Panc1 (cell line): ENCODE measurements around the gene CLMN. TPM values are rescaled to one million over a fixed set of nuclear protein-coding genes. Genes with fewer than 3 reads are reported as not detected.

ENCODE experiments used
- ATAC-seq: fragments of 200-7000 bp; cut with Tn5 transposase; 2 replicates; pipeline ENCODE4 v1.9.1; 2020; ENCODE audit warnings: mild to moderate bottlenecking, moderate library complexity
- BruUV-seq: library from RNA; stranded (reverse); fragments of 400-500 nt; replicated peaks from 2 replicates; lab custom pipeline; 2021; lab: Mats Ljungman, UMichigan
- CTCF ChIA-PET: fragments of 300-600 bp; sonication (Branson Sonifier 250); formaldehyde crosslinking; loops from one replicate; lab custom pipeline; 2022; ENCODE audit warnings: antibody characterized with exemption; lab: Charles Lee
- POLR2A ChIA-PET: fragments of 300-600 bp; sonication (Branson Sonifier 250); formaldehyde crosslinking; loops from one replicate; lab custom pipeline; 2022; ENCODE audit warnings: antibody characterized with exemption; lab: Charles Lee
- DNase-seq: peaks from one replicate; pipeline ENCODE4 v3.0.0-alpha.2; 2010; ENCODE audit warnings: low read depth, low spot score
- H3K27ac ChIP-seq: 2 replicates; pipeline ENCODE4 v1.5.1; 2011; ENCODE audit warnings: mild to moderate bottlenecking, low read length, inconsistent platforms
- H3K27me3 ChIP-seq: fragments of 200-500 bp; sonication (Bioruptor generic); 2 replicates; pipeline ENCODE4 v1.6.0; 2014; ENCODE audit warnings: low read length, inconsistent platforms; ENCODE audit not compliant: control insufficient read depth, insufficient read depth
- H3K36me3 ChIP-seq: fragments of 200-500 bp; sonication (Bioruptor generic); 2 replicates; pipeline ENCODE4 v1.5.1; 2014; ENCODE audit warnings: inconsistent platforms, mild to moderate bottlenecking, low read length, moderate library complexity; ENCODE audit not compliant: control insufficient read depth, insufficient read depth
- H3K4me1 ChIP-seq: 2 replicates; pipeline ENCODE4 v1.5.1; 2011; ENCODE audit warnings: inconsistent platforms, mild to moderate bottlenecking, low read length, moderate library complexity; ENCODE audit not compliant: control insufficient read depth, insufficient read depth
- H3K4me3 ChIP-seq, 2 experiments: 2 replicates each; pipeline ENCODE4 v1.5.1; 2011 to 2012; ENCODE audit warnings: low read depth in 2 of 2, low read length in 2 of 2, mild to moderate bottlenecking in 2 of 2, inconsistent platforms in 1 of 2, moderate library complexity in 1 of 2
- H3K9me3 ChIP-seq: fragments of 200-500 bp; sonication (Bioruptor generic); 2 replicates; pipeline ENCODE4 v1.5.1; 2014; ENCODE audit warnings: low read depth, mild to moderate bottlenecking, inconsistent platforms, low read length, moderate library complexity; ENCODE audit not compliant: control insufficient read depth, insufficient read depth
- POLR2AphosphoS5 ChIP-seq: IDR thresholded peaks from 2 replicates; pipeline ENCODE4 v1.6.1; 2012; ENCODE audit warnings: mild to moderate bottlenecking, low read depth, low read length, moderate library complexity
- SIN3A ChIP-seq: IDR thresholded peaks from 2 replicates; pipeline ENCODE4 v1.6.1; 2012; ENCODE audit warnings: low read depth, mild to moderate bottlenecking, low read length, moderate library complexity, borderline replicate concordance; ENCODE audit not compliant: insufficient read depth
- TCF7L2 ChIP-seq: IDR thresholded peaks from 2 replicates; pipeline ENCODE4 v1.6.1; 2011; ENCODE audit warnings: mild to moderate bottlenecking, low read depth, low read length, inconsistent platforms
- in situ Hi-C: cut with HindIII; loops from 2 replicates; pipeline ENCODE4 v1.10.0; 2016; ENCODE audit warnings: low sequenced_read_pairs, low pct_unique_long_range_greater_than_20kb
- intact Hi-C: fragments of 100-400 bp; cut with micrococcal nuclease; formaldehyde crosslinking; loops from one replicate; pipeline ENCODE4 v1.10.0; 2022; ENCODE audit not compliant: unreplicated experiment
- total RNA-seq: library from RNA; stranded (reverse); gene quantifications from one replicate; pipeline ENCODE4 v1.2.1, GENCODE V29; 2021; ENCODE audit not compliant: unreplicated experiment
- TF ChIP-seq, protein P1 (sequence below): fragments of 450-650 bp; IDR thresholded peaks from 2 replicates; pipeline ENCODE4 v1.5.1; 2017; ENCODE audit warnings: mild to moderate bottlenecking
- TF ChIP-seq, protein P2 (sequence below), 2 experiments: IDR thresholded peaks; 2 replicates each; pipeline ENCODE4 v1.6.1; 2011 to 2012; ENCODE audit warnings: low read depth in 2 of 2, control low read depth in 1 of 2, low read length in 1 of 2, mild to moderate bottlenecking in 1 of 2, moderate library complexity in 1 of 2; ENCODE audit not compliant: insufficient read depth in 1 of 2

The CLMN gene
- total RNA-seq, 1 experiment from 2014 or later, result 34.9 TPM

DNA sequence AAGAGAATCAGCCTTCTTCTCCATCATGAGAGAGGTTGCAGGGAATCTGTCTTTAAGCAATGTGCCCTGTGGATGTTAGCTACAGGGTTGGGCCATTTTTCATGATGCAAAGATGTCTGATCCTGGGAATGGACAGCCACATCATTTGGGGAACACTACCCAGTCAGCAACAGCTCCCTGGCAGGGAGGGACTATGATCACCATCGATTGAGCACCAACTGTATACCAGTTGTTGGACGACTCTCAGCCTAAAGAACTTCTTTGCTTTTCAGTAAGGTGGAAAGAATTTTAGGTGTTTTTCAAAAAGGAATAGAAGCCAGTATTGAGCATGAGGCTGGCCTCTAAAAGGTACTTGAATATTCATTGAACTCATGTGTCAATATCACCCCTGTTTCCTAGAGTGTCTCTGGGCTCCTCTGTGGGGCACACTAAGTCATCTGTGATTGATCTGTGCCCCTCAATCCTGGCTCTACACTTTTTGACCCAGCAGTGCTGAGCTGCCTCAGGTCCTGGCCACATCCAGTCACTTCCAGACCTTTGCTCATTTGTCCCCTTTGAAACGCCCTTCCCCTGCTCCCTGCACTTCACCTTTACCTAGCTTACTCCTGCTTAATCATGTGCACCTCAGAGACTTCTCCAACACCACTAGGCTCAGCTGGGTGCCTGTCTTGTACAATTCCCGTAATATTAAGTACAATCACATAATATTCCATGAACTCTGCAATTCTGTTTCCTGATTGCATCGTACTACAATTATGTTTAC, 2.2 kb upstream of the CLMN start:
- Histone ChIP-seq H3K36me3 (no peaks in the 10 kb centered on the region), H3K27me3 (no peaks in the 10 kb centered on the region), H3K4me1 (peaks cover 12% of the 10 kb centered on the region), H3K27ac (no peak overlapping the region; the same call in 1 of the 2 replicates), H3K4me3 (no peak overlapping the region), H3K9me3 (no peaks in the 10 kb centered on the region)
- intact Hi-C loops, result no loop called here
- no peak for ATAC-seq
- in situ Hi-C loops, result no loop called here
- TF ChIP-seq TCF7L2, result no peak
- no peak for TF ChIP-seq SIN3A
- TF ChIP-seq, protein P1, sequence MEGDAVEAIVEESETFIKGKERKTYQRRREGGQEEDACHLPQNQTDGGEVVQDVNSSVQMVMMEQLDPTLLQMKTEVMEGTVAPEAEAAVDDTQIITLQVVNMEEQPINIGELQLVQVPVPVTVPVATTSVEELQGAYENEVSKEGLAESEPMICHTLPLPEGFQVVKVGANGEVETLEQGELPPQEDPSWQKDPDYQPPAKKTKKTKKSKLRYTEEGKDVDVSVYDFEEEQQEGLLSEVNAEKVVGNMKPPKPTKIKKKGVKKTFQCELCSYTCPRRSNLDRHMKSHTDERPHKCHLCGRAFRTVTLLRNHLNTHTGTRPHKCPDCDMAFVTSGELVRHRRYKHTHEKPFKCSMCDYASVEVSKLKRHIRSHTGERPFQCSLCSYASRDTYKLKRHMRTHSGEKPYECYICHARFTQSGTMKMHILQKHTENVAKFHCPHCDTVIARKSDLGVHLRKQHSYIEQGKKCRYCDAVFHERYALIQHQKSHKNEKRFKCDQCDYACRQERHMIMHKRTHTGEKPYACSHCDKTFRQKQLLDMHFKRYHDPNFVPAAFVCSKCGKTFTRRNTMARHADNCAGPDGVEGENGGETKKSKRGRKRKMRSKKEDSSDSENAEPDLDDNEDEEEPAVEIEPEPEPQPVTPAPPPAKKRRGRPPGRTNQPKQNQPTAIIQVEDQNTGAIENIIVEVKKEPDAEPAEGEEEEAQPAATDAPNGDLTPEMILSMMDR, result no peak
- no peak for TF ChIP-seq POLR2AphosphoS5
- TF ChIP-seq, protein P2, sequence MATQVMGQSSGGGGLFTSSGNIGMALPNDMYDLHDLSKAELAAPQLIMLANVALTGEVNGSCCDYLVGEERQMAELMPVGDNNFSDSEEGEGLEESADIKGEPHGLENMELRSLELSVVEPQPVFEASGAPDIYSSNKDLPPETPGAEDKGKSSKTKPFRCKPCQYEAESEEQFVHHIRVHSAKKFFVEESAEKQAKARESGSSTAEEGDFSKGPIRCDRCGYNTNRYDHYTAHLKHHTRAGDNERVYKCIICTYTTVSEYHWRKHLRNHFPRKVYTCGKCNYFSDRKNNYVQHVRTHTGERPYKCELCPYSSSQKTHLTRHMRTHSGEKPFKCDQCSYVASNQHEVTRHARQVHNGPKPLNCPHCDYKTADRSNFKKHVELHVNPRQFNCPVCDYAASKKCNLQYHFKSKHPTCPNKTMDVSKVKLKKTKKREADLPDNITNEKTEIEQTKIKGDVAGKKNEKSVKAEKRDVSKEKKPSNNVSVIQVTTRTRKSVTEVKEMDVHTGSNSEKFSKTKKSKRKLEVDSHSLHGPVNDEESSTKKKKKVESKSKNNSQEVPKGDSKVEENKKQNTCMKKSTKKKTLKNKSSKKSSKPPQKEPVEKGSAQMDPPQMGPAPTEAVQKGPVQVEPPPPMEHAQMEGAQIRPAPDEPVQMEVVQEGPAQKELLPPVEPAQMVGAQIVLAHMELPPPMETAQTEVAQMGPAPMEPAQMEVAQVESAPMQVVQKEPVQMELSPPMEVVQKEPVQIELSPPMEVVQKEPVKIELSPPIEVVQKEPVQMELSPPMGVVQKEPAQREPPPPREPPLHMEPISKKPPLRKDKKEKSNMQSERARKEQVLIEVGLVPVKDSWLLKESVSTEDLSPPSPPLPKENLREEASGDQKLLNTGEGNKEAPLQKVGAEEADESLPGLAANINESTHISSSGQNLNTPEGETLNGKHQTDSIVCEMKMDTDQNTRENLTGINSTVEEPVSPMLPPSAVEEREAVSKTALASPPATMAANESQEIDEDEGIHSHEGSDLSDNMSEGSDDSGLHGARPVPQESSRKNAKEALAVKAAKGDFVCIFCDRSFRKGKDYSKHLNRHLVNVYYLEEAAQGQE (IDR thresholded peaks at IDR 0.05; ENCODE audit: insufficient read depth in 1 of 2, low read depth in 2 of 2, low read length in 1 of 2), result no peak
- no TSS peak for BruUV-seq
- ChIA-PET POLR2A (interaction anchor here (0.7 kb wide), 1 partner anchor 434 kb away, joined by 3 read pairs; no protein-coding TSS in a partner anchor), CTCF (no interaction called here)
- DNase-seq, result no peak

DNA sequence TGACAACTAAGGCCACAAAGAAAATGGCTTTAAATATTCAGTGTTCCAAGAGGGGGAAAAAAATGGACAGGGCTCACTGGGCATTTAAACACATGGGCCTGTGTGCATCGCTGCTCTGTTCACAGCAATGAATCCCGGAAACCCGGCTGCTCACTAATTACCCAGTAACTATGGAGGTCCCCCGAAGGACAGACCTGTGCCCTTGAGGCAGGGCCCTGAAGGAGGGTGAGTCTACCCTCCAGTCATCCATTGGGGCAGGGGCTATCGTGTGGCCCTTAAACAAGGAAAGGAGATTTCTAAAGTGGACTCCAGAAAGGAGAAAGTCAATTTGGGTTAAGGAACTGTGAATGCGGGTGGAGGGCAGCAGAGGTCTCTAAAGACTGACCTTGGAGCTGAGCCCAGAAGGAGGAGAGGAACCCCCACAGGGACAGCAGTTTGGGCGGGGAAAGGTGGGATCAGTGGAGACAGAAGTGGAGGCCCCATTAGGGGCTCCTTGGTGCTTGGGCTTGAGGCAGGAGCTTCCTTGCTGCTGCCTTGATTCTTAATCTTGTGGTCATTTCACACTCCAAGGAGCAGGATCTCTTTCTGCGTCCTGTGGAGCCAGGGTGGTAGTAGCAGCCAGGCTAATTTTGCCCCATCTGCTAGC, 1.4 kb upstream of the CLMN start:
- peak overlapping the region; percentile 23; the same call in 1 of the 2 replicates for H3K27ac ChIP-seq
- in situ Hi-C loops (no loop called here), intact Hi-C loops (no loop called here)
- no peaks in the 10 kb centered on the region for H3K9me3 ChIP-seq
- peaks cover 17% of the 10 kb centered on the region for H3K4me1 ChIP-seq
- BruUV-seq, result no TSS peak
- ATAC-seq (no peak), DNase-seq (no peak)
- H3K27me3 ChIP-seq, result no peaks in the 10 kb centered on the region
- H3K4me3 ChIP-seq, result no peak overlapping the region
- POLR2A ChIA-PET, result interaction anchor here (0.7 kb wide), 1 partner anchor 435 kb away, joined by 3 read pairs; no protein-coding TSS in a partner anchor
- CTCF ChIA-PET, result no interaction called here
- H3K36me3 ChIP-seq, result no peaks in the 10 kb centered on the region
- TF ChIP-seq POLR2AphosphoS5 (no peak), TCF7L2 (no peak), SIN3A (no peak)
- TF ChIP-seq, protein P1, result no peak
- TF ChIP-seq, protein P2 (IDR thresholded peaks at IDR 0.05; ENCODE audit: insufficient read depth in 1 of 2, low read depth in 2 of 2, low read length in 1 of 2), result no peak
